Body of pancreas (tissue), 4 donors: ENCODE data around the gene IL22. TPM values are rescaled to one million over a fixed set of nuclear protein-coding genes. Genes with fewer than 3 reads are reported as not detected.

Experiments used
- ATAC-seq: fragments of 150-250 bp; one replicate; pipeline ENCODE4 v1.9.1; 2016
- DNase-seq, 4 donors: peaks; one replicate each; pipeline ENCODE4 v3.0.0-alpha.2; 2019
- H3K27ac ChIP-seq, 4 donors: fragments of 200-600 bp; sonication (generic); 1 replicate in 3 of 4; 2 replicates in 1 of 4; pipeline versions ENCODE4 v1.5.1 to v1.6.1; 2016 to 2019; ENCODE audit warnings: mild to moderate bottlenecking in 1 of 4, mixed read lengths in 1 of 4, moderate library complexity in 1 of 4
- H3K27me3 ChIP-seq, 2 donors: fragments of 200-600 bp; sonication (generic); one replicate each; pipeline ENCODE4 v1.6.0; 2016; ENCODE audit warnings: mild to moderate bottlenecking in 1 of 2
- H3K36me3 ChIP-seq, 2 donors: fragments of 200-600 bp; sonication (generic); replicated peaks in 1 of 2; 2 replicates each; pipeline ENCODE4 v1.5.1; 2016; ENCODE audit warnings: low read depth in 2 of 2; ENCODE audit not compliant: insufficient read depth in 1 of 2
- H3K4me1 ChIP-seq: fragments of 200-600 bp; sonication (generic); one replicate; pipeline ENCODE4 v1.6.0; 2016
- H3K4me3 ChIP-seq, 2 donors: fragments of 200-600 bp; sonication (generic); 1 replicate in 1 of 2; 2 replicates in 1 of 2; pipeline ENCODE4 v1.5.1; 2016 to 2019
- H3K9me3 ChIP-seq, 3 donors: fragments of 200-600 bp; sonication (generic); 1 replicate in 2 of 3; 2 replicates in 1 of 3; pipeline ENCODE4 v1.5.1; 2016
- CTCF ChIP-seq, 7 experiments: fragments of 450-650 bp in 4 of 7; fragments of 200-600 bp in 3 of 7; sonication (generic) in 3 of 7; IDR thresholded peaks; one replicate each; pipeline ENCODE4 v1.5.1; 2016 to 2019; ENCODE audit warnings: antibody characterized with exemption in 7 of 7
- POLR2A ChIP-seq, 3 donors: fragments of 450-650 bp; IDR thresholded peaks; one replicate each; pipeline ENCODE4 v1.6.1; 2016; ENCODE audit warnings: antibody characterized with exemption in 3 of 3, mild to moderate bottlenecking in 2 of 3
- WGBS, 2 donors: methylation state at CpG; one replicate each; pipeline ENCODE4 v1.1.5; 2017; 5-methylcytosine and 5-hydroxymethylcytosine counted together
- intact Hi-C: fragments of 100-400 bp; cut with DNase I; formaldehyde crosslinking; loops from one replicate; pipeline ENCODE4 v1.15.1; 2023
- total RNA-seq, 2 donors: library from RNA; depleted of rRNA; stranded (reverse); fragments of >200 nt; gene quantifications; one replicate each; pipeline ENCODE4 v1.1.0, GENCODE V29; 2016

Gene IL22
- total RNA-seq, 2 donors from 2014 or later, result not detected

- TF ChIP-seq CTCF (IDR thresholded peaks at IDR 0.05) (no peak), POLR2A (IDR thresholded peaks at IDR 0.05) (no peak)
- intact Hi-C loops, result no loop called here
- DNase-seq (peak in 1 of 4 donors; percentile 7), ATAC-seq (no peak)
- Histone ChIP-seq H3K9me3 (no peaks in the 10 kb centered on the region), H3K36me3 (no peaks in the 10 kb centered on the region), H3K4me1 (peaks cover 10% of the 10 kb centered on the region), H3K4me3 (no peak overlapping the region), H3K27ac (no peak overlapping the region), H3K27me3 (no peaks in the 10 kb centered on the region)
- WGBS, 2 donors, result 70 to 80% methylated on average over 1 of the region's 1 CpG
Measured at GRCh38 chr12:68240975-68241374, 12.4 kb downstream of the IL22 start.

GRCh38 chr12:68240079-68240478 is 13.3 kb downstream of the IL22 start:
- 26 to 53% methylated on average over 1 of the region's 1 CpG for WGBS, 2 donors
- ATAC-seq (no peak), DNase-seq (peak in 2 of 4 donors; percentile 39 to 44)
- H3K27me3 ChIP-seq, result no peaks in the 10 kb centered on the region
- no peak overlapping the region for H3K4me3 ChIP-seq
- no peak overlapping the region for H3K27ac ChIP-seq
- H3K9me3 ChIP-seq, result no peaks in the 10 kb centered on the region
- TF ChIP-seq POLR2A (IDR thresholded peaks at IDR 0.05) (no peak), CTCF (IDR thresholded peaks at IDR 0.05) (no peak)
- intact Hi-C loops, result no loop called here
- peaks cover 5% of the 10 kb centered on the region for H3K4me1 ChIP-seq
- no peaks in the 10 kb centered on the region for H3K36me3 ChIP-seq

- Histone ChIP-seq H3K9me3 (no peaks in the 10 kb centered on the region), H3K27me3 (no peaks in the 10 kb centered on the region), H3K36me3 (no peaks in the 10 kb centered on the region), H3K27ac (no peak overlapping the region), H3K4me1 (peaks cover 4% of the 10 kb centered on the region), H3K4me3 (no peak overlapping the region)
- TF ChIP-seq POLR2A (IDR thresholded peaks at IDR 0.05) (no peak), CTCF (IDR thresholded peaks at IDR 0.05) (no peak)
- ATAC-seq (no peak), DNase-seq (no peak)
- 82% methylated on average over 6 of the region's 6 CpGs for WGBS, 2 donors
- intact Hi-C loops, result no loop called here
Measured at GRCh38 chr12:68239309-68239982, 14.0 kb downstream of the IL22 start.

GRCh38 chr12:68237619-68238018 is 15.8 kb downstream of the IL22 start:
- no peak overlapping the region for H3K27ac ChIP-seq
- no peak for ATAC-seq
- no peaks in the 10 kb centered on the region for H3K27me3 ChIP-seq
- intact Hi-C loops, result no loop called here
- no peaks in the 10 kb centered on the region for H3K36me3 ChIP-seq
- H3K4me1 ChIP-seq, result peaks cover 4% of the 10 kb centered on the region
- WGBS, 2 donors, result 58 to 61% methylated on average over 2 of the region's 2 CpGs
- no peaks in the 10 kb centered on the region for H3K9me3 ChIP-seq
- H3K4me3 ChIP-seq, result no peak overlapping the region
- DNase-seq, result no peak
- no peak for TF ChIP-seq POLR2A (IDR thresholded peaks at IDR 0.05)
- TF ChIP-seq CTCF (IDR thresholded peaks at IDR 0.05), result no peak

- ATAC-seq, result peak; percentile 9
- no peak overlapping the region for H3K4me3 ChIP-seq
- TF ChIP-seq POLR2A (IDR thresholded peaks at IDR 0.05) (no peak), CTCF (IDR thresholded peaks at IDR 0.05) (no peak)
- DNase-seq, result no peak
- H3K4me1 ChIP-seq, result peaks cover 4% of the 10 kb centered on the region
- 75% methylated on average over 2 of the region's 2 CpGs for WGBS, 2 donors
- H3K27me3 ChIP-seq, result no peaks in the 10 kb centered on the region
- H3K9me3 ChIP-seq, result no peaks in the 10 kb centered on the region
- H3K36me3 ChIP-seq, result no peaks in the 10 kb centered on the region
- peak overlapping the region in 3 of 4 donors; percentile 46 to 63 (median 62) for H3K27ac ChIP-seq
- intact Hi-C loops, result no loop called here
Measured at GRCh38 chr12:68237078-68237477, 16.3 kb downstream of the IL22 start.
